Measurements from ENCODE around the gene ATXN2. TPM values are rescaled to one million over a fixed set of nuclear protein-coding genes. Genes with fewer than 3 reads are reported as not detected.
"Not testable (repeated sequence)": the region's sequence is repeated elsewhere in the genome, so short reads cannot be mapped to it uniquely, and the experiment has no call there.

Gene ATXN2, protein sequence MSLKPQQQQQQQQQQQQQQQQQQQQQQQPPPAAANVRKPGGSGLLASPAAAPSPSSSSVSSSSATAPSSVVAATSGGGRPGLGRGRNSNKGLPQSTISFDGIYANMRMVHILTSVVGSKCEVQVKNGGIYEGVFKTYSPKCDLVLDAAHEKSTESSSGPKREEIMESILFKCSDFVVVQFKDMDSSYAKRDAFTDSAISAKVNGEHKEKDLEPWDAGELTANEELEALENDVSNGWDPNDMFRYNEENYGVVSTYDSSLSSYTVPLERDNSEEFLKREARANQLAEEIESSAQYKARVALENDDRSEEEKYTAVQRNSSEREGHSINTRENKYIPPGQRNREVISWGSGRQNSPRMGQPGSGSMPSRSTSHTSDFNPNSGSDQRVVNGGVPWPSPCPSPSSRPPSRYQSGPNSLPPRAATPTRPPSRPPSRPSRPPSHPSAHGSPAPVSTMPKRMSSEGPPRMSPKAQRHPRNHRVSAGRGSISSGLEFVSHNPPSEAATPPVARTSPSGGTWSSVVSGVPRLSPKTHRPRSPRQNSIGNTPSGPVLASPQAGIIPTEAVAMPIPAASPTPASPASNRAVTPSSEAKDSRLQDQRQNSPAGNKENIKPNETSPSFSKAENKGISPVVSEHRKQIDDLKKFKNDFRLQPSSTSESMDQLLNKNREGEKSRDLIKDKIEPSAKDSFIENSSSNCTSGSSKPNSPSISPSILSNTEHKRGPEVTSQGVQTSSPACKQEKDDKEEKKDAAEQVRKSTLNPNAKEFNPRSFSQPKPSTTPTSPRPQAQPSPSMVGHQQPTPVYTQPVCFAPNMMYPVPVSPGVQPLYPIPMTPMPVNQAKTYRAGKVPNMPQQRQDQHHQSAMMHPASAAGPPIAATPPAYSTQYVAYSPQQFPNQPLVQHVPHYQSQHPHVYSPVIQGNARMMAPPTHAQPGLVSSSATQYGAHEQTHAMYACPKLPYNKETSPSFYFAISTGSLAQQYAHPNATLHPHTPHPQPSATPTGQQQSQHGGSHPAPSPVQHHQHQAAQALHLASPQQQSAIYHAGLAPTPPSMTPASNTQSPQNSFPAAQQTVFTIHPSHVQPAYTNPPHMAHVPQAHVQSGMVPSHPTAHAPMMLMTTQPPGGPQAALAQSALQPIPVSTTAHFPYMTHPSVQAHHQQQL
- polyA plus RNA-seq (ENCODE audit: insufficient read length), result 53.4 TPM

GRCh38 chr12:111598637-111599452 is at the start of gene ATXN2:
Gene ATXN2 (minus strand): TSS chr12:111599315. CDS start chr12:111599034, 281 bp downstream.
- no peak for DNase-seq

DNA sequence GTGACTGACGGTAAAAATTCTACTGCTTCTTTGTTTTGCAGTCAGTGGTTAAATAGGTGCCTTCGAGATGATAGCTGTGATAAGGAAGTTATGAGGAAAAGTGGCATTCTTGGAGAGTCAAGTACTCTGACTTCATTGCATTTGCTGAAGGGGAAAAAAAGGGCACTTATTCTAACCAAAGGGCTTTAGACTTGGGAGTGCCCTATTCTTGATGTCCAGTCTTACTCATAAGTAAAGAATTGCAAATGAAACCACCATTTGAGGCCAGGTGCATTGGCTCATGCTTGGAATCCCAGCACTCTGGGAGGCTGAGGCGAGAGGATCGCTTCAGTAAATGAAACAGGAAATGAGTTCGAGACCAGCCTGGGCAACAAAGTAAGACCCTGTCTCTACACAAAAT is 46.3 kb upstream of the ATXN2 start:
- DNase-seq, result no peak

DNA sequence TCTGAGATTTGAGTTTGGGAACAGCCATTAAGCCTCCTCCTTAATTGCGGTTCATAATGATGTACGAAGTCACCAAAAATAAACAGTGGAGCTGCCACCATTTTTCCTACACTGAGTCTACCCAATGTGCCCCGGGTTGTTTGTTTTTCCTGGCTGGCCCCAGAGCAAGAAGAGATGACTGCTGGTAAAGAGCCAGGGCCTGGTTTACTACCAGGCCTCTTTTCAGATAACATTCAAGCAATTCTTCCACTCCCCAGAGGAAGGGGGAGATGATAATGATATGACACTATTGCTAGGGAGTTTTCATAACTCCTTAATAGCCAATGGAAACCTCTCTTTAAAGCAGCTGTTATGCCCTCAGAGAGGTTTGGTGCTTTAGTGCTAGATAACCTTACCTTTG is 44.3 kb upstream of the ATXN2 start:
- no peak for DNase-seq

- no peak for DNase-seq
These were observed 43.7 kb upstream of the ATXN2 start for GRCh38 chr12:111642681-111643426.

GRCh38 chr12:111640506-111640905 is 41.4 kb upstream of the ATXN2 start:
- no peak for DNase-seq

- DNase-seq, result no peak
These were observed 39.4 kb upstream of the ATXN2 start for GRCh38 chr12:111638556-111638955.

- DNase-seq, result peak; percentile 91
These were observed 37.3 kb upstream of the ATXN2 start for GRCh38 chr12:111636209-111636945.

DNA sequence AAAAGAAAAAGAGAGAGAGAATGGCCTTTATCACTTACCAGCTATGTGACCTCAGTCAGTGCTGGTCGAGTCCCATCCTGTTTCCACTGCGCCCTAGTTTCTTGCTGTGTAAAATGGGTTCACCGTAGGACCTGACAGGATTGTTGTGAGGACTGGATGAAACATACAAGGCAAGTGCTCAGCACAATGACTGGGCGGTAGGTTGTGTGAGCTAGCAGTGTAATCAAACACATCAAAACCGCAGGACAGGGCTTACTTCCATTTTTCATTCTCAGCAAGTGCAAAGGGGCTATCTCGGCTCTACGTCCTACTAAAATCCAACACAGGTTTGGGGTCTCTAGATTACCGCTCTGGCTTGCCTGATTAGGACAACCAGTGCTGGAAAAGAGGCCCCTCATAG is 36.4 kb upstream of the ATXN2 start:
- DNase-seq, result no peak

GRCh38 chr12:111628505-111629260 is 29.6 kb upstream of the ATXN2 start:
- DNase-seq, result no peak

- no peak for DNase-seq
These were observed 27.1 kb upstream of the ATXN2 start for GRCh38 chr12:111626230-111626629.

GRCh38 chr12:111624540-111624939 is 25.4 kb upstream of the ATXN2 start:
- no peak for DNase-seq

DNA sequence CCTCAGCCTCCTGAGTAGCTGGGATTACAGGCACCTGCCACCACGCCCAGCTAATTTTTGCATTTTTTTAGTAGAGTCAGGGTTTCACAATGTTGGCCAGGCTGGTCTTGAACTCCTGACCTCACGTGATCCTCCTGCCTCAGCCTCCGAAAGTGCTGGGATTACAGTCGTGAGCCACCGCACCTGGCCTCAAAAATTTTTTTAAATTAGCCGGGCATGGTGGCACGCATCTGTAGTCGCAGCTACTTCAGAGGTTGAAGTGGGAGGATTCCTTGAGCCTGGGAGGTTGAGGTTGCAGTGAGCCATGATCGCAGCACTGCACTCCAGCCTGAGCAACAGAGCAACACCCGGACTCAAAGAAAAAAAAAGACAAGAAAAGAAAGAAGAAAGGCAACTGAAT is 18.7 kb upstream of the ATXN2 start:
- not testable (repeated sequence) for DNase-seq

GRCh38 chr12:111616177-111616623 is 17.1 kb upstream of the ATXN2 start:
- DNase-seq, result no peak

GRCh38 chr12:111607239-111607638 is 8.1 kb upstream of the ATXN2 start:
- DNase-seq, result no peak

- no peak for DNase-seq
These were observed 7.7 kb upstream of the ATXN2 start for GRCh38 chr12:111606767-111607230.

GRCh38 chr12:111605911-111606766 is 7.0 kb upstream of the ATXN2 start:
- no peak for DNase-seq

DNA sequence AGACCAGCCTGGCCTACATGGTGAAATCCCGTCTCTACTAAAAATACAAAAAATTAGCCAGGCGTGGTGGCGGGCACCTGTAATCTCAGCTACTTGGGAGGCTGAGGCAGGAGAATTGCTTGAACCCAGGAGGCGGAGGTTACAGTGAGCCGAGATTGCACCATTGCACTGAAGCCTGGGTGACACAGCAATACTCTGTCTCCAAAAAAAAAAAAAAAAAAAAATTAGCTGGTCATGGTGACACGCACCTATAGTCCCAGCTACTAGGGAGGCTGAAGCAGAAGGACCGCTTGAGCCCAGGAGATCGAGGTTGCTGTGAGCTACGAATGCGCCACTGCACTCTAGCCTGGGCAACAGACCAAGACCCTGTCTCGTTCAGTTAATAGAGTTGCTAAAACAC is 3.7 kb upstream of the ATXN2 start:
- DNase-seq, result not testable (repeated sequence)

DNA sequence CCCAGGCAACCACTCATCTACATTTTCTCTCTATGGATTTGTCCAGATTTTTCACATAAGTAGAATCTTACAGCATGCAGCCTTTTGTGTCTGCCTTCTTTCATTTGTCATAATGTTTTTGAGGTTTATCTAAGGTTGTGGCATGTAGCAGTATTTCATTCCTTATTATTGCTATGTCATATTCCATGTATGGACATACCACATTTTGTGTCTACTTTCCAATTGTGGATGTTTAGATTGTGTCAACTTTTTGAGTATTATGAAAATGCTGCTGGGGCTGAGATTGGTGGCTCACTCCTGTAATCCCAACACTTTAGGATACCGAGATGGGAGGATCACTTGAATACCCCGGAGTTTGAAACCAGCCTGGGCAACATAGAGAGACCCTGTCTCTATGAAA is 3.2 kb upstream of the ATXN2 start:
- no peak for DNase-seq

GRCh38 chr12:111600986-111601385 is 1.9 kb upstream of the ATXN2 start:
- not testable (repeated sequence) for DNase-seq
